GM18526 (cell line): Measurements from ENCODE around the gene IL1RAPL1.

Experiments used
- POLR2A ChIP-seq: IDR thresholded peaks from 3 replicates; pipeline ENCODE4 v1.6.1; 2011; ENCODE audit not compliant: insufficient read length; ENCODE audit errors: extremely low read depth

IL1RAPL1 gene

GRCh38 chrX:28850955-28851354 lies 263.7 kb downstream of the IL1RAPL1 start:
- TF ChIP-seq POLR2A = no peak

GRCh38 chrX:28851871-28852270 lies 264.6 kb downstream of the IL1RAPL1 start:
- TF ChIP-seq POLR2A = no peak

GRCh38 chrX:28854637-28855036 lies 267.4 kb downstream of the IL1RAPL1 start:
- TF ChIP-seq POLR2A = no peak

- TF ChIP-seq POLR2A = no peak
These were observed 289.2 kb downstream of the IL1RAPL1 start for GRCh38 chrX:28876408-28876807.

- TF ChIP-seq POLR2A = no peak
These were observed 289.7 kb downstream of the IL1RAPL1 start for GRCh38 chrX:28876901-28877300.

- TF ChIP-seq POLR2A = no peak
These were observed 292.9 kb downstream of the IL1RAPL1 start for GRCh38 chrX:28880136-28880535.

GRCh38 chrX:28884823-28885222 lies 297.6 kb downstream of the IL1RAPL1 start:
- no peak for TF ChIP-seq POLR2A

- TF ChIP-seq POLR2A = no peak
These were observed 301.2 kb downstream of the IL1RAPL1 start for GRCh38 chrX:28888416-28888815.

GRCh38 chrX:28889591-28890090 lies 302.4 kb downstream of the IL1RAPL1 start:
- TF ChIP-seq POLR2A = no peak

GRCh38 chrX:28901637-28902036 lies 314.4 kb downstream of the IL1RAPL1 start:
- TF ChIP-seq POLR2A = no peak

- no peak for TF ChIP-seq POLR2A
These were observed 323.2 kb downstream of the IL1RAPL1 start for GRCh38 chrX:28910487-28910886.

- no peak for TF ChIP-seq POLR2A
These were observed 333.1 kb downstream of the IL1RAPL1 start for GRCh38 chrX:28920153-28920943.

GRCh38 chrX:28922106-28922505 lies 334.9 kb downstream of the IL1RAPL1 start:
- TF ChIP-seq POLR2A = no peak

GRCh38 chrX:28946846-28947245 lies 359.6 kb downstream of the IL1RAPL1 start:
- no peak for TF ChIP-seq POLR2A

GRCh38 chrX:28960063-28960462 lies 372.8 kb downstream of the IL1RAPL1 start:
- no peak for TF ChIP-seq POLR2A

- TF ChIP-seq POLR2A = no peak
These were observed 379.1 kb downstream of the IL1RAPL1 start for GRCh38 chrX:28966331-28966730.

- TF ChIP-seq POLR2A = no peak
These were observed 381.9 kb downstream of the IL1RAPL1 start for GRCh38 chrX:28969126-28969525.
